HepG2 (cell line): ENCODE measurements around the gene TMC4. TPM values are rescaled to one million over a fixed set of nuclear protein-coding genes. Genes with fewer than 3 reads are reported as not detected.

ENCODE experiments used
- AGO2 ChIP-seq: fragments of 200-400 bp; formaldehyde crosslinking; optimal IDR thresholded peaks from 2 replicates; pipeline ENCODE3; 2017; ENCODE audit warnings: mild to moderate bottlenecking, low read depth, low read length, moderate library complexity
- BRF2 ChIP-seq: sonication (generic); formaldehyde crosslinking; IDR thresholded peaks from 2 replicates; pipeline ENCODE4 v1.8.1; 2022; ENCODE audit warnings: mild to moderate bottlenecking, missing genetic modification reagents
- CREBL2 ChIP-seq: sonication (generic); formaldehyde crosslinking; IDR thresholded peaks from 2 replicates; pipeline ENCODE4 v1.8.1; 2023; ENCODE audit warnings: missing genetic modification reagents, mild to moderate bottlenecking, borderline replicate concordance
- DR1 ChIP-seq: sonication (generic); formaldehyde crosslinking; IDR thresholded peaks from 2 replicates; pipeline ENCODE4 v1.8.0; 2021; ENCODE audit warnings: mild to moderate bottlenecking, missing genetic modification reagents, inconsistent platforms
- FLYWCH1 ChIP-seq: sonication (generic); formaldehyde crosslinking; IDR thresholded peaks from 2 replicates; pipeline ENCODE4 v1.8.1; 2023; ENCODE audit warnings: mild to moderate bottlenecking, missing genetic modification reagents
- GABPB1 ChIP-seq: IDR thresholded peaks from 2 replicates; pipeline ENCODE4 v1.6.1; 2016; ENCODE audit warnings: mild to moderate bottlenecking, missing genetic modification reagents, moderate library complexity, missing compliant biosample characterization
- HBP1 ChIP-seq: IDR thresholded peaks from 2 replicates; pipeline ENCODE4 v1.6.1; 2016; ENCODE audit warnings: low read depth, control low read depth
- HNRNPLL ChIP-seq: fragments of 200-400 bp; formaldehyde crosslinking; IDR thresholded peaks from 2 replicates; pipeline ENCODE4 v1.6.1; 2017; ENCODE audit warnings: mild to moderate bottlenecking, low read depth, low read length; ENCODE audit not compliant: poor library complexity, severe bottlenecking
- KDM3A ChIP-seq: IDR thresholded peaks from 2 replicates; pipeline ENCODE4 v1.6.1; 2018; ENCODE audit warnings: low read depth, missing compliant biosample characterization
- MEIS1 ChIP-seq: sonication (generic); formaldehyde crosslinking; IDR thresholded peaks from 2 replicates; pipeline ENCODE4 v1.9.0; 2021; ENCODE audit warnings: mild to moderate bottlenecking, missing genetic modification reagents, moderate library complexity, borderline replicate concordance
- PCBP2 ChIP-seq: fragments of 200-400 bp; formaldehyde crosslinking; optimal IDR thresholded peaks from 2 replicates; pipeline ENCODE3; 2018; ENCODE audit warnings: low read length, low read depth; ENCODE audit not compliant: poor library complexity, severe bottlenecking
- PLSCR1 ChIP-seq: sonication (generic); formaldehyde crosslinking; IDR thresholded peaks from 2 replicates; pipeline ENCODE4 v1.5.0; 2020; ENCODE audit warnings: missing genetic modification reagents, mild to moderate bottlenecking, borderline replicate concordance
- REPIN1 ChIP-seq: sonication (generic); formaldehyde crosslinking; IDR thresholded peaks from 2 replicates; pipeline ENCODE4 v1.8.0; 2022; ENCODE audit warnings: missing genetic modification reagents, low read depth, mild to moderate bottlenecking, borderline replicate concordance
- TRIM22 ChIP-seq: fragments of 450-650 bp; IDR thresholded peaks from 2 replicates; pipeline ENCODE4 v1.6.1; 2017
- ZBTB46 ChIP-seq: sonication (generic); formaldehyde crosslinking; IDR thresholded peaks from 2 replicates; pipeline ENCODE4 v1.4.0; 2020; ENCODE audit warnings: mild to moderate bottlenecking, missing genetic modification reagents, borderline replicate concordance
- ZEB1 ChIP-seq: IDR thresholded peaks from 2 replicates; pipeline ENCODE4 v1.6.1; 2012; ENCODE audit warnings: mild to moderate bottlenecking, low read depth, inconsistent platforms; ENCODE audit not compliant: insufficient replicate concordance
- ZMAT3 ChIP-seq: sonication (generic); formaldehyde crosslinking; conservative IDR thresholded peaks from 2 replicates; pipeline ENCODE4 v1.7.0; 2021; ENCODE audit warnings: missing genetic modification reagents
- ZNF282 ChIP-seq: fragments of 450-650 bp; IDR thresholded peaks from 2 replicates; pipeline ENCODE4 v1.6.1; 2018; ENCODE audit not compliant: partially characterized antibody
- ZNF44 ChIP-seq: sonication (generic); formaldehyde crosslinking; IDR thresholded peaks from 2 replicates; pipeline ENCODE4 v1.5.1; 2020; ENCODE audit warnings: mild to moderate bottlenecking, missing genetic modification reagents
- ZNF709 ChIP-seq: sonication (generic); formaldehyde crosslinking; IDR thresholded peaks from 2 replicates; pipeline ENCODE4 v1.5.0; 2020; ENCODE audit warnings: mild to moderate bottlenecking, missing genetic modification reagents
- ZNF724P ChIP-seq: sonication (generic); formaldehyde crosslinking; IDR thresholded peaks from 2 replicates; pipeline ENCODE4 v1.8.0; 2022; ENCODE audit warnings: missing genetic modification reagents, borderline replicate concordance
- ZSCAN12 ChIP-seq: sonication (generic); formaldehyde crosslinking; IDR thresholded peaks from 2 replicates; pipeline ENCODE4 v1.9.0; 2021; ENCODE audit warnings: mild to moderate bottlenecking, missing genetic modification reagents
- polyA plus RNA-seq, 8 experiments: library from polyadenylated mRNA; depleted of rRNA in 3 of 8; stranded (reverse) in 7 of 8; unstranded in 1 of 8; fragments of >200 nt; fragmentation: Illumina TruSeq in 4 of 8; extraction: Trizol in 4 of 8; gene quantifications; 2 replicates each; pipeline versions ENCODE4 v1.2.1 to v1.2.3, GENCODE V29; 2011 to 2016; ENCODE audit warnings: low read depth in 4 of 8, missing spikeins in 1 of 8, mixed read lengths in 1 of 8; ENCODE audit not compliant: insufficient read depth in 1 of 8
- total RNA-seq, 5 experiments: library from RNA; depleted of rRNA; stranded (reverse); fragments of >200 nt; fragmentation: Illumina TruSeq; extraction: Trizol; gene quantifications; 2 replicates each; pipeline ENCODE4 v1.2.3, GENCODE V29; 2016; ENCODE audit warnings: low read depth in 1 of 5

Gene TMC4
- total and polyA plus RNA-seq, 2 of the 13 experiments (the other 11 are each of a cell fraction or from before 2014, with no cell fraction given), result 0.13 to 0.24 TPM

GRCh38 chr19:54115109-54116063 lies 57.6 kb downstream of the TMC4 start, which contains the start of the genes PRPF31 and TFPT (continued):
- TF ChIP-seq DR1 (CRISPR knock-in tag) (no peak), ZEB1 (peak; percentile 28), KDM3A (CRISPR knock-in tag) (peak; percentile 85), BRF2 (CRISPR knock-in tag) (no peak), ZBTB46 (0 out of 2 replicates have a peak, but pooled peaks have one; percentile 63), ZMAT3 (CRISPR knock-in tag) (no peak; the same call in 1 of the 2 replicates), ZNF724P (CRISPR knock-in tag) (no peak), TRIM22 (no peak), ZSCAN12 (CRISPR knock-in tag) (no peak), ZNF709 (CRISPR knock-in tag) (no peak), FLYWCH1 (CRISPR knock-in tag) (no peak), GABPB1 (CRISPR knock-in tag) (peak; percentile 92), ZNF282 (no peak), HNRNPLL (no peak), HBP1 (CRISPR knock-in tag) (peak; percentile 94), REPIN1 (CRISPR knock-in tag) (peak; percentile 68; the same call in 1 of the 2 replicates), PCBP2 (no peak), ZNF44 (CRISPR knock-in tag) (0 out of 2 replicates have a peak, but pooled peaks have one; percentile 86), CREBL2 (CRISPR knock-in tag) (no peak), MEIS1 (peak; percentile 89; the same call in 1 of the 2 replicates), PLSCR1 (CRISPR knock-in tag) (no peak), AGO2 (peak; percentile 67)
